IPS-NIHi7 (cell line): ENCODE measurements around the gene ENPP7.
"Not testable (repeated sequence)": the region's sequence is repeated elsewhere in the genome, so short reads cannot be mapped to it uniquely, and the experiment has no call there.

Experiments
- DNase-seq: peaks from one replicate; pipeline ENCODE4 v3.0.0; 2012; ENCODE audit warnings: mixed read lengths; ENCODE audit errors: extremely low spot score

ENPP7 gene

DNA sequence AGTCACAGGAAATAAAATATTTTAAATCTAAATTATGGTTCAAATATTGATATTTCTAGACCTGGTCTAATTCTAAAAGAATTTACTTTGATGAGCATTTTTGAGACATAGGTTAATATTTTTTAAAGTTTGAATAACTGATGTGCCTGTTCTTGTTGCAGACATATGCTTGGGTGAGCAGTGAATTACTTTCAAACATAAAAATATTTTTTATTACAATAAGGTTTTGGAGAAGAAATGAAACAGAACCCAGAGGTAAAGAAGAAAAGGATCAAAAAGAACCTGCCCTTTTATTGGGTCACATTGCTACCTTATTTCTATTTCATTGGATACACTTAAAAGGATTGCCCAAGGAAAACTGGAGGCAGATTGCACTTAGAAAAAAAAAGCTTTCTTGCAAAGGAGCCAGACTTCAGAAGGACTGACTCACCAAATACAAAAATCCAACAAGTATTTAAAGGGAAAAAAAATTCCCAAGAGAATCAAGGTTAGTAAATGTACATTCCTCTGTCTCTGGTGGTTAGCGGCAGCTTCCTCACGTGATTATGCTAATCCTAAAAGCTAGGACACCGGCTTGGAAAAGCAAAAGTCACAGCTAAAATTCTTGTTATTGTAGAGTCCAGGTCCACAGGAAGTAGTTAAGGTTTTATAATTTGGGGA, 18.5 kb downstream of the ENPP7 start:
- DNase-seq = no peak

- DNase-seq = no peak
These were observed 19.2 kb downstream of the ENPP7 start for GRCh38 chr17:79749958-79750357.

GRCh38 chr17:79750650-79751545, 20.2 kb downstream of the ENPP7 start:
- DNase-seq = no peak

DNA sequence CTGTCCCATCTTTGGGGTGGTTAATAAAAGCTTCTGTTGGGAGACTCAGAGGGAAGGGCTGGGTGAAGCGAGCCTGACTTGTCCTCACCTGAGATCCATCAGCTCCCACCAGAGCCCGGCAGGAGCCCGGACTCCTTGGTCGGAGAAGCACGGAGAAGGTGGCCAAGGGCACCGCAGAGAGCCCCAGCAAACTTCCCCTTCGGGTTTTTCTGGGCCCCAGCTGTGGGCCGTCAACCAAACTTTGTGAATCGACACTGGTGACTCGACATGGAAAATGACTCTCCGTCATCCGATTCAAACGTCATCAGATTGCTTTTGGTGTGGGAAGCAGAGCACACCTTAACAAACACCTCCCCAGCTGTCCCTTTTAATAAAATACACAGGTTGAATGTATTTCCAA, 21.4 kb downstream of the ENPP7 start:
- no peak for DNase-seq

- no peak for DNase-seq
These were observed 23.6 kb downstream of the ENPP7 start for GRCh38 chr17:79754370-79754769.

GRCh38 chr17:79754903-79755302, 24.2 kb downstream of the ENPP7 start:
- DNase-seq = not testable (repeated sequence)

DNA sequence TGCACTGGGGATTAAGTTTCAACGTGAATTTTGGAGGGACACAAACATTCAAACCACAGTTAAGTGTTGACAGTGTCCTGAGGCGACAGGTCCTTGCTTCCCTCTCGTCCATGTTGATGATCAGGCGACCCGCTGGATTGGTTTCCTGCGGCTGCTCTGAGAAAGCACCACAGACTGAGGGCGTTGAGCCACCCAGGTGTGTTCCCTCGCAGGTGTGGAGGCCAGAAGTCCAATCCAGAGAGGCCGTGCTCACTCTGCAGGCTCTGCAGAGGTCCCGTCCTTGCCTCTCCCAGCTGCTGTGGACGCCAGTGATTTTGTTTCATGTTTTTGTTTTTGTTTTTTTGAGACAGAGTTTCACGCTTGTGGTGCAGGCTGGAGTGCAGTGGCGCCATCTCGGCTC, 24.8 kb downstream of the ENPP7 start:
- no peak for DNase-seq

GRCh38 chr17:79757140-79757745, 26.5 kb downstream of the ENPP7 start:
- no peak for DNase-seq

DNA sequence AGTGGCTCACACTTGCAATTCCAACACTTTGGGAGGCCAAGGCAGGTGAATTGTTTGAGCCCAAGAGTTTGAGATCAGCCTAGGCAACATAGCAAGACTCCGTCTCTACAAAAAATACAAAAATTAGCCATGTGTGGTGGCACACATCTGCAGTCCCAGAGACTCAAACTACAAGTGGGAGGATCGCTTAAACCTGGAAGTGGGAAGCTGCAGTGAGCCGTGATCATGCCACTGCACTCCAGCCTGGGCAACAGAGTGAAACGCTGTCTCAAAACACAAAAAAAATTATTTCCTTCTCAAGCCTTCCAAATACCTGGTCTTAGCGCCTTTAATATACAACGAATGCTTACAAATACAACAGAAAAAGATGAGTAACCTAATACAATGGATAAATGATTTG, 27.5 kb downstream of the ENPP7 start:
- no peak for DNase-seq

DNA sequence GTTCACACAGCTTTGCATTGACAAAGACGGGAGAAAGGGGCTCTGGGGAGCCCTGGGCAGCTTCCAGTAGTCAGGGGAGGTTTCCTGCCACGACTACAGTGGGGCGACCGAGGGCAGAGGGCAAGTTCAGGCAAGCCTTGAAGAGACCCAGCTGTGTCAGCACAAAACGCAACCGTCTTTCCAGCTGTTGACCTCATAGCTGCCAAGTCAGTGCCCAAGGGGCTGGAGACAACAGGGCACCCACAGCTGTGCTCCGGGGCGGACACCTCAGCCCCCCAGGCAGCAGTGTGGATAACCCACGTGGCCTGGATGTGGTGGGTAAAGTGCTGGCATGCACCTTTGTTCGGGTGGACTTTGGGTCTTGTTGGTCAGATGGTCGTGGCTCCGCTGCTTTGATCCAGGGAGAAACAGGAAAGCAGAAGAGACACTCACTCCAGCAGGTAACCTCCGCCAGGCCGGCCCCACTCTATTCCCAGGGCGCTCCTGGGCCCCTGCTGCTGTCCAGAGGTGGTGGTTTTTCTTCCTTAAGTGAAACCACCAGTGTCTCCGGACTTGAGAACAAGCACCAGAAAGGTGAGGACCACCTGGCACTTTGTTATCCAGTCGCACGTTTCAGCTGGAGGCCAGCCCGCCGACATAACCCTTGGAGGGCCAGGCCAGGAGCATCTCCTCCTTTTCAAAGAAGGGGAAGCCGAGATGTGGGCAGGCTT, 29.6 kb downstream of the ENPP7 start:
- DNase-seq = no peak

- no peak for DNase-seq
These were observed 31.3 kb downstream of the ENPP7 start for GRCh38 chr17:79761894-79762589.

- DNase-seq = no peak
These were observed 35.0 kb downstream of the ENPP7 start for GRCh38 chr17:79765708-79766107.

DNA sequence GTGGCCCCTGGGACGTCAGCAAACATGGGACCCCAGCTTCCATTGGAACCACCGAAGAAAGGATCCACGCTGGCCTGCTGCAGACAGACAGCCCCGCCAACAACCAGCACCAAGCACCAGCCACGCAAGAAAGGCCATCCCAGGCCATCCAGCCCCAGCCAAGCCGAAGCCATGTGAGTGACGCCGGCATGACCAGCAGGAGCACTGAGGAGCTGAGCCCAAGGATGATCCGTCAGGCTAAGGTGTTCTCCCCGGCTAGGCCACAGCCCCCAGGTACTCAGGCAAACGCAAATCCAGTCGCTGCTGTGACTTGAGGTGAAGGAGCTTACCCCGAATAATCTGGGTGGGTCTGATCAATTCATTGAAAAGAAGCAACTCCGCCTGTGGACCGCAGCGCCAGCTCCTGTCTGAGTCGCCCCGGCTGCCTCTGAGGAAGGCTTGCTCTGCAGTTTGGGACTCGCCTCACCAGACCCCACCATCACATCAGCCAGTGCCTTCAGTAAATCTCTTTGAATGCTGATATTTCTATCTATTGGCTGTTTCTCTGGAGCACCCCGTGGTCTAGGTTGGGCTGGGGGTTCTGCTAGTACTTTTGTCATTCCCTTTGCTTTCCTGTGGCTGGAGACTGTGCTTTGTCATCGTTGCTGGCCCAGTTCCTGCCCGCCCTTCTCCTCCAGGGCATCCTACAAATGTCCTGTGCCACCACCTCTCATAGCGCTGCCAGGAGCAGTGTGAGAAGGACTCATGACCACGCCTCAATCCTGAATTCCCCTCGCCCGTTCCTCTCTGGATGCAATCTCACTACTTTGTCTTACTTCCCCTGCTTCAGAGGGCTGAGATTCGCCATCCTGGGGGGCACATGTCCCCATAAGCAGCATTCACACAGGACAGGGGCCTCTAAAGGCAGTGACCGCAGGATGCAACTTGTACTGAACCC, 39.1 kb downstream of the ENPP7 start:
- DNase-seq = no peak

DNA sequence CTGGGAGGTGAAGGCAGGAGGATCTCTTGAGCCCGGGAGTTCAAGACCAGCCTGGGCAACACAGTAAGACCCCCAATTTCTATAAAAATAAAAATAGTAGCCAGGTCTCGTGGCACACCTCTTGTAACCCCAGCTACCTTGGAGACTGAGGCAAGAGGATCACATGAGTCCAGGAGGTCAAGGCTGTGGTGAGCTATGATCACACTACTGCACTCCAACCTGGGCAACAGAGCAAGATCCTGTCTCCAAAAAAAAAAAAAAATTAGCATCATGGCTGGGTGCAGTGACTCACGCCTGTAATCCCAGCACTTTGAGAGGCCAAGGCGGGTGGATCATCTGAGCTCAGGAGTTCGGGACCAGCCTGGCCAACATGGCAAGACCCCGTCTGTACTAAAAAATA, 40.5 kb downstream of the ENPP7 start:
- no peak for DNase-seq

DNA sequence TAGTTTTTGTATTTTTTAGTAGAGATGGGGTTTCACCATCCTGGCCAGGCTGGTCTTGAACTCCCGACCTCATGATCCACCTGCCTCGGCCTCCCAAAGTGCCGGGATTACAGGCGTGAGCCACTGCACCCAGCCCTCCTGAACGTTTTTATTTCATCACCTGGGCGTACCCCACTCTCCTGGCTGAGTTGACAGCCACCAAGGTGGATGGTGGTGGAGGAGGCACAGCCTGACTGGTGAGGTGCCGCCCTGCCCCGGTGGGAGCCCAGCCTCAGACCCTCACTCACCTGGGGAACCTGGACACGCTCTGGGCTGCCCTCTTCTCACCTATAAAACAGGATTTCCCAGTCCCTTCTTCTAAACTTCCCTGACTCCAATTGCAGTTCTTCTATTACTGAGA, 42.0 kb downstream of the ENPP7 start:
- DNase-seq = not testable (repeated sequence)

- no peak for DNase-seq
These were observed 43.8 kb downstream of the ENPP7 start for GRCh38 chr17:79774561-79774975.

DNA sequence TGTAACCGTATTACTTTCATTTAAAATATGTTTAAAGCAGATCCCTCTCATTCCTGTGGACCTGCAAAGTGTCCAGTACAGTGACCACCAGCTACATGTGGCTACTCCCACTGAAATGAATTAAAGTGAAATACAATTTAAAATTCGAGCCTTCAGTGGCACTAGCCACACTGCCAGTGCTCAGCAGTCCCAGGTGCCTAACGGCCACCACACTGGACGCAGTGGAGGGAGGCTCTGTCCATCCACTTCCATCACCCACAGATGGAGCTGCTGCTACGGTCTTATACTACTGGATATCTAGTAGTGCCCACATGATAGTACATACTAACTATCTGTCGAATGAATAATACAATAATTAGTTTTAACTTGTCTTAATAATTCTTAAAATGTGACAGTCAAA, 44.9 kb downstream of the ENPP7 start:
- DNase-seq = no peak

DNA sequence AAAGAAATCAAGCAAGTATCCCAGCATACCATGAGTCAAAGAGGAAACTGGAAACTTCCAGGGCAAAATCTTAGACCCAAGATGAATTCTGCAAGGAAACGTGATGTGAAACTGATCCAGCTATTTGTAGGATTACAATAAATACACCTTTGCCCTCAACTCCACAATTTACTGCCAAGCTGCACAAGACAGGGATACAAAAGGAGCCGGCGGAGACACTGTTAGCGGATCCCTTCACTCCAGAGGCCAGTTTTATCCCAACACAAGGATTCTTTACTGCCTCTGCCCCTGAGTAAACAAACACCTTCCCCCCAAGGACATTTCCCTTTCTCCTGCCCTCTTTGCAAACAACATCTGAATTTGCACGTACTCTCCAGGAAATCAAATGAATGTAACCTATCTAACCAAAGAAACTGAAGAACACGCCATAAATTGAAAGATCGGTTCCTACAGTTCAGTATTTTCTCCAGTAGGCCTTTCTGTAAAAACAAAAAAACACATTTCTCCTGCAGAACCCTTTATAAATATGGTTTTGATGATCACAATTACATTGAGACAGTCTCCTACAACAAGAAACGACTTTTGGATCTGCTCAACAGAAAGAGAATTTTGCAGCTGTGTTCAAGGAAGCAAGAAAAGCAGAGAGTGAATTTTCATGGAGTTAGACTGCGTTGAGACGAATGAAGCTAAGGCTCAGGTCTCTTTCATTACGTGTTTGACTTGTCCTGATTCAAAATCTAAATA, 45.8 kb downstream of the ENPP7 start:
- no peak for DNase-seq

DNA sequence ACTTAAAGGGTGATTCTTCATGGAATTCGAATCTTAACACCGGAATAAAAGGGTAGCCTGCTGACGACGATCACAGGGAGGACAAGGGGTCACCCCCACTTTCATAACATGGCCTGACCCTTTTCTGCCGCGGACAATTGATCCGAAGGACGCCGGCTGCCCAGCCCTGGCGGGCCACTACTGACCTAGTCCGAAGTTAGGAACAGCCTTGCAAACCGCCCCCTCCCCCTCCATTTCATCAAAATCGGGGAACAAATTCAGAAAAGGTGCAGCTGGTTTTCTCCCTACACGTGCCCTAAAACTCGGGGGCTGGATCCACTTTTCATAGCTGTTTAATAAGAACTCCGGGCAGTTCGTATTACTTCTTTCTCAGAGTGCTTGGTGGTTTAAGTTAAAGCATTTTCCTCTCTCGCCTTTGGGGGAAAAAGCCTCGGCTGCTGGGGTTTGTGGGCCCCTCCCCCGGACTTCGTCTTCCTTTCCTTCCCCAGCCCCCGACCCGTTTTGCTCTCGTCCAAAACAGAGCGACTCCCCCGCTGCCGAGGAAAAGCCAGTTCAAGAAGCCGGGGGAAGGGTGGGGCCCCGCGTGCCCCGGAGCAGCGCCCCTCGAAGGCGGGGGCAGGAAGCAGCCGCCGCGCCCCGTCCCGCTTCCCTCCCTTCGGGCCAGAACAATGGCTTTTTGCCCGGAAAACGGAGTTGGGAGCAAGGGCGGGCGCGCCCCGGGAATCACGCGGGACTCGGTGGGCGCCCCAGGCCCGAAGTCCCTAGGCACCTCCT, 46.6 kb downstream of the ENPP7 start:
- DNase-seq = peak; percentile 80
